ENCODE data around the gene COBL. TPM values are rescaled to one million over a fixed set of nuclear protein-coding genes. Genes with fewer than 3 reads are reported as not detected.

The COBL gene
- total RNA-seq, 4 donors from 2014 or later = 62.4 to 114 (median 72.2) TPM

DNA sequence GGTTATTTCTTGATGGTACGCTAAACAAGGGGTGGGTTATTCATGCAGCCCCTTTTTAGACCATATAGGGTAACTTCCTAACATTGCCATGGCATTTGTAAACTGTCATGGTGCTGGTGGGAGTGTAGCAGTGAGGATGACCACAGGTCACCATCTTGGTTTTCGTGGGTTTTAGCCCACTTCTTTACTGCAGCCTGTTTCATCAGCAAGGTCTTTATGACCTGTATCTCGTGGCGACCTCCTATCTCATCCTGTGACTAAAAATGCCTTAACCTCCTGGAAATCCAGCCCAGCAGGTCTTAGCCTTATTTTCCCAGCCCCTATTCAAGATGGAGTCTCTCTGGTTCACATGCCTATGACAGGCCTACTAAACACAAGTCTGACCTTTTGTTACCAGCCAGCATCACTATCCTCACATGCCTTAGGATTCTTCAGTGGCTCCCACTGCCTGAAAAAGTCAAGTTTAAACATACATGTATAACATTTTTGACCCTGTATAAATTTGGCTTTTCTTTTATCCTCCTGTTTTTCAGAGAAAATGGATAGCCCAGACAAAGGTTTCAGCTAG, 13.2 kb upstream of the COBL start:
- 79 to 100% methylated on average over 1 to 4 of the region's 4 CpGs for WGBS, 2 donors (ENCODE audit: low coverage in 1 of 2)
- no peaks in the 10 kb centered on the region for H3K4me1 ChIP-seq
- H3K9me3 ChIP-seq = no peaks in the 10 kb centered on the region
- no peak overlapping the region for H3K27ac ChIP-seq
- no peak overlapping the region for H3K4me3 ChIP-seq
- TF ChIP-seq POLR2A (IDR thresholded peaks at IDR 0.05) (no peak), POLR2AphosphoS5 (IDR thresholded peaks at IDR 0.05) (no peak), EP300 (IDR thresholded peaks at IDR 0.05; ENCODE audit: low read depth) (no peak)
- TF ChIP-seq, protein P1, sequence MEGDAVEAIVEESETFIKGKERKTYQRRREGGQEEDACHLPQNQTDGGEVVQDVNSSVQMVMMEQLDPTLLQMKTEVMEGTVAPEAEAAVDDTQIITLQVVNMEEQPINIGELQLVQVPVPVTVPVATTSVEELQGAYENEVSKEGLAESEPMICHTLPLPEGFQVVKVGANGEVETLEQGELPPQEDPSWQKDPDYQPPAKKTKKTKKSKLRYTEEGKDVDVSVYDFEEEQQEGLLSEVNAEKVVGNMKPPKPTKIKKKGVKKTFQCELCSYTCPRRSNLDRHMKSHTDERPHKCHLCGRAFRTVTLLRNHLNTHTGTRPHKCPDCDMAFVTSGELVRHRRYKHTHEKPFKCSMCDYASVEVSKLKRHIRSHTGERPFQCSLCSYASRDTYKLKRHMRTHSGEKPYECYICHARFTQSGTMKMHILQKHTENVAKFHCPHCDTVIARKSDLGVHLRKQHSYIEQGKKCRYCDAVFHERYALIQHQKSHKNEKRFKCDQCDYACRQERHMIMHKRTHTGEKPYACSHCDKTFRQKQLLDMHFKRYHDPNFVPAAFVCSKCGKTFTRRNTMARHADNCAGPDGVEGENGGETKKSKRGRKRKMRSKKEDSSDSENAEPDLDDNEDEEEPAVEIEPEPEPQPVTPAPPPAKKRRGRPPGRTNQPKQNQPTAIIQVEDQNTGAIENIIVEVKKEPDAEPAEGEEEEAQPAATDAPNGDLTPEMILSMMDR (IDR thresholded peaks at IDR 0.05) = no peak
- intact Hi-C loops (cut with DNase I; ENCODE audit: low total_unique reads) = no loop called here
- H3K36me3 ChIP-seq = no peaks in the 10 kb centered on the region
- no peaks in the 10 kb centered on the region for H3K27me3 ChIP-seq
- in situ Hi-C loops (cut with MboI; ENCODE audit: low pct_ligation_motif_present in 1 of 4, low pct_unique_long_range_greater_than_20kb in 1 of 4, low sequenced_read_pairs in 3 of 4) = no loop called here
- no peak for DNase-seq

DNA sequence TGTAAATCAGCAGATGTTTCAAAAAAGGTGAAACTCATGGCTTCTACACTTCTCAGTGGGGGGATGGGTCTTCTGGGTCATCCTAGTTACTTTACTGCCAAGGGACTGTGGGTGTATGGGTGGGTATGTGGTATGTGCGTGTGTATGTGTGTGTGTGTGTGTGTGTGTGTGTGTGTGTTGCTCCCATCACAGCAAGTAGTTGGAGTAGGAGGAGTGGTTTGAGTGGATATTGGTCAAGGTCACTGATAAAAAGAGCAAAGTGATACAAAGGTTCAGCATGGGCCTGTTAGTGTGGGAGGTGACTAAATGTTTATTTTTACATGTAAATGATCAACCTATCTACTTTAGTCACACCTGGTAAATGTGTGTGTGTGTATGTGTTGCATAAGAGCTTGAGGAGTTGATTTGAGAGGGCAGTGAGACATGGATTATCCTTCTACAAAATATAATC, 11.8 kb upstream of the COBL start:
- H3K4me1 ChIP-seq = no peaks in the 10 kb centered on the region
- TF ChIP-seq POLR2AphosphoS5 (IDR thresholded peaks at IDR 0.05) (no peak), POLR2A (IDR thresholded peaks at IDR 0.05) (no peak), EP300 (IDR thresholded peaks at IDR 0.05; ENCODE audit: low read depth) (no peak)
- TF ChIP-seq, protein P1 (IDR thresholded peaks at IDR 0.05) = no peak
- H3K27me3 ChIP-seq = no peaks in the 10 kb centered on the region
- DNase-seq = no peak
- 82% methylated on average over 1 of the region's 1 CpG; no CpG with 5 or more reads in 1 of the 2 donors for WGBS, 2 donors (ENCODE audit: low coverage in 1 of 2)
- intact Hi-C loops (cut with DNase I; ENCODE audit: low total_unique reads) = no loop called here
- H3K27ac ChIP-seq = no peak overlapping the region
- no peaks in the 10 kb centered on the region for H3K36me3 ChIP-seq
- in situ Hi-C loops (cut with MboI; ENCODE audit: low pct_ligation_motif_present in 1 of 4, low pct_unique_long_range_greater_than_20kb in 1 of 4, low sequenced_read_pairs in 3 of 4) = no loop called here
- H3K9me3 ChIP-seq = no peaks in the 10 kb centered on the region
- H3K4me3 ChIP-seq = no peak overlapping the region

GRCh38 chr7:51327287-51327717, 10.7 kb upstream of the COBL start:
- Histone ChIP-seq H3K9me3 (no peaks in the 10 kb centered on the region), H3K27ac (no peak overlapping the region), H3K4me1 (no peaks in the 10 kb centered on the region), H3K4me3 (no peak overlapping the region), H3K27me3 (no peaks in the 10 kb centered on the region), H3K36me3 (no peaks in the 10 kb centered on the region)
- intact Hi-C loops (cut with DNase I; ENCODE audit: low total_unique reads) = no loop called here
- TF ChIP-seq POLR2AphosphoS5 (IDR thresholded peaks at IDR 0.05) = no peak
- TF ChIP-seq EP300 (IDR thresholded peaks at IDR 0.05; ENCODE audit: low read depth) = no peak
- no peak for TF ChIP-seq POLR2A (IDR thresholded peaks at IDR 0.05)
- TF ChIP-seq, protein P1 (IDR thresholded peaks at IDR 0.05) = no peak
- DNase-seq = no peak
- WGBS, 2 donors (ENCODE audit: low coverage in 1 of 2) = 77% methylated on average over 6 of the region's 6 CpGs; no CpG with 5 or more reads in 1 of the 2 donors
- in situ Hi-C loops (cut with MboI; ENCODE audit: low pct_ligation_motif_present in 1 of 4, low pct_unique_long_range_greater_than_20kb in 1 of 4, low sequenced_read_pairs in 3 of 4) = no loop called here

- DNase-seq = no peak
- intact Hi-C loops (cut with DNase I; ENCODE audit: low total_unique reads) = no loop called here
- H3K9me3 ChIP-seq = no peaks in the 10 kb centered on the region
- no peaks in the 10 kb centered on the region for H3K36me3 ChIP-seq
- H3K27ac ChIP-seq = no peak overlapping the region
- H3K4me3 ChIP-seq = no peak overlapping the region
- in situ Hi-C loops (cut with MboI; ENCODE audit: low pct_ligation_motif_present in 1 of 4, low pct_unique_long_range_greater_than_20kb in 1 of 4, low sequenced_read_pairs in 3 of 4) = no loop called here
- TF ChIP-seq POLR2A (IDR thresholded peaks at IDR 0.05) (no peak), POLR2AphosphoS5 (IDR thresholded peaks at IDR 0.05) (no peak), EP300 (IDR thresholded peaks at IDR 0.05; ENCODE audit: low read depth) (no peak)
- TF ChIP-seq, protein P1 (IDR thresholded peaks at IDR 0.05) = no peak
- H3K4me1 ChIP-seq = no peaks in the 10 kb centered on the region
- no peaks in the 10 kb centered on the region for H3K27me3 ChIP-seq
- WGBS, 2 donors (ENCODE audit: low coverage in 1 of 2) = 79% methylated on average over 13 of the region's 14 CpGs; no CpG with 5 or more reads in 1 of the 2 donors
Observed at GRCh38 chr7:51326656-51327286, 10.2 kb upstream of the COBL start.

Measured in transverse colon (tissue), 4 donors.